Gastrocnemius medialis (tissue), 4 donors: ENCODE data around the gene NPAS2.
A peak's percentile ranks its signal among the peaks of the same experiment; 100 is the strongest.

Experiments
- POLR2A ChIP-seq, 2 donors: fragments of 450-650 bp; IDR thresholded peaks; one replicate each; pipeline ENCODE4 v1.6.1; 2017; ENCODE audit warnings: antibody characterized with exemption in 2 of 2, mild to moderate bottlenecking in 2 of 2, moderate library complexity in 2 of 2
- TF ChIP-seq, protein P1 (sequence below), 5 experiments: fragments of 450-650 bp in 3 of 5; fragments of 200-600 bp in 2 of 5; sonication (generic) in 2 of 5; IDR thresholded peaks in 4 of 5; conservative IDR thresholded peaks in 1 of 5; 1 replicate in 4 of 5; 2 replicates in 1 of 5; pipeline ENCODE4 v1.5.1; 2016 to 2019; ENCODE audit warnings: antibody characterized with exemption in 5 of 5, mild to moderate bottlenecking in 3 of 5, moderate library complexity in 3 of 5

DNA sequence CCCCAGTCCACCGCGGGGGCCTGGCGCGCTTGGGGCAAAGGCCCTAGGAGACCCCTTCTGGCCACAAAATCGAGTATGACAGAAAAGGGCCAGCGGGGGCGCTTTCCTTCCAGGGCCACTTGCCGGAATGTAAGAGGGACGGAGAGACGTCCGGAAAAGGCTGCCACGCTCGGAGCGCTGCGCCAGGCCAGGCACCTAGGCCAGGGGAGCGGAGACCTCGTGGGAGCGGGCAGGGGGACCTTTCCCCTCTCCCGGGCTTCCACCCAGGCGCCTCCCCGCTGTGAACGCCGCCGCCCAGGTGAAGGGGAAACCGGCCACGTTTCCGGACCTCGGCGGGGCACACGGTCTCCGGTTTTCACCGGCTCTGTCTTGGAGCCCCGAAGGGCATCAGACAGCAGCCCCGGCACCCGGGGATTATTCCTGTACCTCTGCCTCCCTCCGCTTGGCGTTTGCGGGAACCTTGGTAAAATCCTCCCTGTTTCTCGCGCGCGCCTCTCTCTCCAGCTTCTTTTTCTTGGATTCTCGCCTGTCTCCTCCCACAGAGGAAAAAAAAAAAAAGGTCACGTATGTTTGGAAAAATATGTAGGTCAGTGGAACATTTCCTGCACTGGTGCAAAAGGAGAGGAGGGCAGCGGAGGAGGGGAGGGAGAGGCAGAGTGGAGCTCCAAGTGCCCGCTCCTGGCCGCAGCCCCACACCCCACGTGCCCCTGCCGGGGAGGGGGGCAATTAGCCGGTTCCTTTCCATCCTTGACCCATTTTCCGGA lies 1.2 kb upstream of the NPAS2 start:
- TF ChIP-seq, protein P1, sequence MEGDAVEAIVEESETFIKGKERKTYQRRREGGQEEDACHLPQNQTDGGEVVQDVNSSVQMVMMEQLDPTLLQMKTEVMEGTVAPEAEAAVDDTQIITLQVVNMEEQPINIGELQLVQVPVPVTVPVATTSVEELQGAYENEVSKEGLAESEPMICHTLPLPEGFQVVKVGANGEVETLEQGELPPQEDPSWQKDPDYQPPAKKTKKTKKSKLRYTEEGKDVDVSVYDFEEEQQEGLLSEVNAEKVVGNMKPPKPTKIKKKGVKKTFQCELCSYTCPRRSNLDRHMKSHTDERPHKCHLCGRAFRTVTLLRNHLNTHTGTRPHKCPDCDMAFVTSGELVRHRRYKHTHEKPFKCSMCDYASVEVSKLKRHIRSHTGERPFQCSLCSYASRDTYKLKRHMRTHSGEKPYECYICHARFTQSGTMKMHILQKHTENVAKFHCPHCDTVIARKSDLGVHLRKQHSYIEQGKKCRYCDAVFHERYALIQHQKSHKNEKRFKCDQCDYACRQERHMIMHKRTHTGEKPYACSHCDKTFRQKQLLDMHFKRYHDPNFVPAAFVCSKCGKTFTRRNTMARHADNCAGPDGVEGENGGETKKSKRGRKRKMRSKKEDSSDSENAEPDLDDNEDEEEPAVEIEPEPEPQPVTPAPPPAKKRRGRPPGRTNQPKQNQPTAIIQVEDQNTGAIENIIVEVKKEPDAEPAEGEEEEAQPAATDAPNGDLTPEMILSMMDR (IDR thresholded peaks at IDR 0.05 in 4 of 5, conservative IDR thresholded peaks at IDR 0.05 in 1 of 5), result peak in 2 of 5 experiments; percentile 11 to 30
- TF ChIP-seq POLR2A (IDR thresholded peaks at IDR 0.05), result peak; percentile 56 to 58
